Measurements from ENCODE around the gene LINS1. TPM values are rescaled to one million over a fixed set of nuclear protein-coding genes. Genes with fewer than 3 reads are reported as not detected.

Gene LINS1
- total RNA-seq, 1 donor from 2014 or later, result 7.2 TPM

- peaks cover 9% of the 10 kb centered on the region for H3K36me3 Mint-ChIP-seq (ENCODE audit: low read depth)
- H3K27ac Mint-ChIP-seq (ENCODE audit: unreplicated experiment), result no peak overlapping the region
- H3K4me3 Mint-ChIP-seq (ENCODE audit: unreplicated experiment), result no peak overlapping the region
- DNase-seq (ENCODE audit: low spot score), result no peak
- H3K27me3 Mint-ChIP-seq (ENCODE audit: low read depth), result no peaks in the 10 kb centered on the region
- H3K4me1 Mint-ChIP-seq (ENCODE audit: low read depth), result peaks cover 2% of the 10 kb centered on the region
- TF ChIP-seq, protein P1, sequence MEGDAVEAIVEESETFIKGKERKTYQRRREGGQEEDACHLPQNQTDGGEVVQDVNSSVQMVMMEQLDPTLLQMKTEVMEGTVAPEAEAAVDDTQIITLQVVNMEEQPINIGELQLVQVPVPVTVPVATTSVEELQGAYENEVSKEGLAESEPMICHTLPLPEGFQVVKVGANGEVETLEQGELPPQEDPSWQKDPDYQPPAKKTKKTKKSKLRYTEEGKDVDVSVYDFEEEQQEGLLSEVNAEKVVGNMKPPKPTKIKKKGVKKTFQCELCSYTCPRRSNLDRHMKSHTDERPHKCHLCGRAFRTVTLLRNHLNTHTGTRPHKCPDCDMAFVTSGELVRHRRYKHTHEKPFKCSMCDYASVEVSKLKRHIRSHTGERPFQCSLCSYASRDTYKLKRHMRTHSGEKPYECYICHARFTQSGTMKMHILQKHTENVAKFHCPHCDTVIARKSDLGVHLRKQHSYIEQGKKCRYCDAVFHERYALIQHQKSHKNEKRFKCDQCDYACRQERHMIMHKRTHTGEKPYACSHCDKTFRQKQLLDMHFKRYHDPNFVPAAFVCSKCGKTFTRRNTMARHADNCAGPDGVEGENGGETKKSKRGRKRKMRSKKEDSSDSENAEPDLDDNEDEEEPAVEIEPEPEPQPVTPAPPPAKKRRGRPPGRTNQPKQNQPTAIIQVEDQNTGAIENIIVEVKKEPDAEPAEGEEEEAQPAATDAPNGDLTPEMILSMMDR (IDR thresholded peaks at IDR 0.05), result no peak
- H3K9me3 Mint-ChIP-seq (ENCODE audit: low read depth), result no peaks in the 10 kb centered on the region
Observed at GRCh38 chr15:100616700-100617099, 14.7 kb upstream of the LINS1 start.

- TF ChIP-seq, protein P1 (IDR thresholded peaks at IDR 0.05), result no peak
- H3K36me3 Mint-ChIP-seq (ENCODE audit: low read depth), result peaks cover 7% of the 10 kb centered on the region
- H3K27ac Mint-ChIP-seq (ENCODE audit: unreplicated experiment), result no peak overlapping the region
- DNase-seq (ENCODE audit: low spot score), result no peak
- H3K9me3 Mint-ChIP-seq (ENCODE audit: low read depth), result no peaks in the 10 kb centered on the region
- H3K4me3 Mint-ChIP-seq (ENCODE audit: unreplicated experiment), result no peak overlapping the region
- no peaks in the 10 kb centered on the region for H3K27me3 Mint-ChIP-seq (ENCODE audit: low read depth)
- peaks cover 2% of the 10 kb centered on the region for H3K4me1 Mint-ChIP-seq (ENCODE audit: low read depth)
Observed at GRCh38 chr15:100615801-100616200, 13.8 kb upstream of the LINS1 start.

DNA sequence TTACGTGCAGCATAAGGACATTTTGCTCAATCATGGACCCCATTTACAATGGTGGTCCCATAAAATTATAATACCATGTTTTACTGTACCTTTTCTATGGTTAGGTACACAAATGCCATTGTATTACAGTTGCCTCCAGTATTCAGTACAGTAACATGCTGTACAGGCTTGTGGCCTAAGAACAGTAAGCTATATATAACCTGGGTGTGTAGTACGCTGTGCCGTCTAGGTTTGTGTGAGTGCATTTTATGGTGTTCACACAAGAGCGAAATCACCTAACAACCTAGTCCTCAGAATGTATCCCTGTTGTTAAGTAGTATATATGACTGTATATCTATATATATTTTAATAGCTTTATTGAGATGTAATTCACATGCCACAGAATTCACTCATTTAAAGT is 12.9 kb upstream of the LINS1 start:
- H3K4me1 Mint-ChIP-seq (ENCODE audit: low read depth), result peaks cover 2% of the 10 kb centered on the region
- H3K27ac Mint-ChIP-seq (ENCODE audit: unreplicated experiment), result no peak overlapping the region
- no peaks in the 10 kb centered on the region for H3K9me3 Mint-ChIP-seq (ENCODE audit: low read depth)
- H3K4me3 Mint-ChIP-seq (ENCODE audit: unreplicated experiment), result no peak overlapping the region
- peaks cover 9% of the 10 kb centered on the region for H3K36me3 Mint-ChIP-seq (ENCODE audit: low read depth)
- H3K27me3 Mint-ChIP-seq (ENCODE audit: low read depth), result no peaks in the 10 kb centered on the region
- DNase-seq (ENCODE audit: low spot score), result no peak
- TF ChIP-seq, protein P1 (IDR thresholded peaks at IDR 0.05), result no peak

- Mint-ChIP-seq H3K9me3 (ENCODE audit: low read depth) (no peaks in the 10 kb centered on the region), H3K4me1 (ENCODE audit: low read depth) (peaks cover 2% of the 10 kb centered on the region), H3K27ac (ENCODE audit: unreplicated experiment) (no peak overlapping the region), H3K27me3 (ENCODE audit: low read depth) (no peaks in the 10 kb centered on the region), H3K36me3 (ENCODE audit: low read depth) (peaks cover 8% of the 10 kb centered on the region), H3K4me3 (ENCODE audit: unreplicated experiment) (no peak overlapping the region)
- no peak for DNase-seq (ENCODE audit: low spot score)
- TF ChIP-seq, protein P1 (IDR thresholded peaks at IDR 0.05), result no peak
Observed at GRCh38 chr15:100614336-100614735, 12.4 kb upstream of the LINS1 start.

GRCh38 chr15:100613208-100613607 is 11.2 kb upstream of the LINS1 start:
- Mint-ChIP-seq H3K9me3 (ENCODE audit: low read depth) (no peaks in the 10 kb centered on the region), H3K4me3 (ENCODE audit: unreplicated experiment) (no peak overlapping the region), H3K27me3 (ENCODE audit: low read depth) (no peaks in the 10 kb centered on the region), H3K36me3 (ENCODE audit: low read depth) (peaks cover 10% of the 10 kb centered on the region), H3K27ac (ENCODE audit: unreplicated experiment) (no peak overlapping the region), H3K4me1 (ENCODE audit: low read depth) (peaks cover 2% of the 10 kb centered on the region)
- TF ChIP-seq, protein P1 (IDR thresholded peaks at IDR 0.05), result no peak
- no peak for DNase-seq (ENCODE audit: low spot score)

All from chondrocyte (in vitro differentiated cells).